ENCODE results near the gene RIPOR2.

DNA sequence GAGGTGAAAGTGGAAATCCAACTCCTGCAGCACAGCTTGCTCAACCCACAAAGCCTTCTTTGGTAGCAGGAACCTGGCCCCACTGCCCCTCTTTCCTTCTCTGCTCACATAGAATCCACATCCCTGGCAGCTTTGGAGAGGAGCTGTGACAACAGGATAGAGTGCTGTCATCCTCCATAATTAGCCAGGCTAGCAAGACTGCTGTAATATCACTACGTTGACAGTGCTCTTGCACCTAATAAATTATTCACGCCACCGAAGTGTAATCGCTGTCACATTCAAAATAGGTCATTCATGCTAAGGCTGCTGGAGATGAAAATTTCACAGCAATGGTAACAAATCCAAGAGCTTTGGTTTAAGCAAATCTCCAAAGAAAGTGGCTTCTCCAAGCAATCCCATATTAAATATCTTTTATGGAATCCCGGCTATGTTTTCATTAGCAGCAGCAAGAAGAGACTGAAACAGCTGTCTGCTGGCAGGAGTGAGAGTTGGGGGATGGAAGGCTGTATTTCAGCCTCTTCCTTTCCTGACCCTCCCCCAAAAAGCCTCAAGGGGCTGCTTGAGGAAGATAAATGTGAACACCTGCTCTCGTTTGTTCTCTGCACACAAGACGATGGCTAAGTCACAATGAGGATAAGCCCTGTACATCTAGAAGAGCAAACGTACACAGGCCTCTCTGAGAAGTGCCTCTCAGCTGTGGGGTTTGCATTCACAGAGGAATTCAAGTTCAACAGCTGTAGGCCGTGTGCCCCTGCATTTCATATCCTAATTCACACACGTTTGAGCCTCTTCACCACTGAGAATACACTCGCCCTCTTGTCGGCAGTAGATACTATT, 16.5 kb downstream of the RIPOR2 start:
- TF ChIP-seq, protein P1, sequence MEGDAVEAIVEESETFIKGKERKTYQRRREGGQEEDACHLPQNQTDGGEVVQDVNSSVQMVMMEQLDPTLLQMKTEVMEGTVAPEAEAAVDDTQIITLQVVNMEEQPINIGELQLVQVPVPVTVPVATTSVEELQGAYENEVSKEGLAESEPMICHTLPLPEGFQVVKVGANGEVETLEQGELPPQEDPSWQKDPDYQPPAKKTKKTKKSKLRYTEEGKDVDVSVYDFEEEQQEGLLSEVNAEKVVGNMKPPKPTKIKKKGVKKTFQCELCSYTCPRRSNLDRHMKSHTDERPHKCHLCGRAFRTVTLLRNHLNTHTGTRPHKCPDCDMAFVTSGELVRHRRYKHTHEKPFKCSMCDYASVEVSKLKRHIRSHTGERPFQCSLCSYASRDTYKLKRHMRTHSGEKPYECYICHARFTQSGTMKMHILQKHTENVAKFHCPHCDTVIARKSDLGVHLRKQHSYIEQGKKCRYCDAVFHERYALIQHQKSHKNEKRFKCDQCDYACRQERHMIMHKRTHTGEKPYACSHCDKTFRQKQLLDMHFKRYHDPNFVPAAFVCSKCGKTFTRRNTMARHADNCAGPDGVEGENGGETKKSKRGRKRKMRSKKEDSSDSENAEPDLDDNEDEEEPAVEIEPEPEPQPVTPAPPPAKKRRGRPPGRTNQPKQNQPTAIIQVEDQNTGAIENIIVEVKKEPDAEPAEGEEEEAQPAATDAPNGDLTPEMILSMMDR (IDR thresholded peaks at IDR 0.05) = no peak
- TF ChIP-seq POLR2A (IDR thresholded peaks at IDR 0.05) = no peak
